H1 (cell line): ENCODE measurements around the gene LAMTOR4. TPM values are rescaled to one million over a fixed set of nuclear protein-coding genes. Genes with fewer than 3 reads are reported as not detected.

ENCODE experiments used
- CTCF ChIA-PET: fragments of 300-600 bp; sonication (Branson Sonifier 250); formaldehyde crosslinking; loops from one replicate; lab custom pipeline; 2021; ENCODE audit not compliant: partially characterized antibody; lab: Charles Lee
- POLR2A ChIA-PET: fragments of 300-600 bp; sonication (Branson Sonifier 250); formaldehyde crosslinking; loops from one replicate; lab custom pipeline; 2021; ENCODE audit warnings: inconsistent platforms; ENCODE audit not compliant: partially characterized antibody; lab: Charles Lee
- DNase-seq, 2 experiments: peaks; one replicate each; pipeline versions ENCODE4 v3.0.0 to v3.0.0-alpha.2; 2010 to 2022; ENCODE audit warnings: low spot score in 2 of 2, low read depth in 1 of 2, mixed read lengths in 1 of 2
- FAIRE-seq: peaks from 2 replicates; lab custom pipeline; 2011; peaks lifted over from hg19 to GRCh38; lab: Jason Lieb, UNC
- H2AFZ ChIP-seq: 2 replicates; pipeline ENCODE4 v1.8.1; 2012; ENCODE audit warnings: low read length, inconsistent platforms
- H2AK5ac ChIP-seq: 2 replicates; pipeline ENCODE4 v1.6.1; 2013; ENCODE audit warnings: low read depth, low read length
- H2BK120ac ChIP-seq: replicated peaks from 2 replicates; pipeline ENCODE3; 2013; ENCODE audit warnings: low read depth, low read length, inconsistent platforms
- H2BK12ac ChIP-seq: 2 replicates; pipeline ENCODE4 v1.6.1; 2013; ENCODE audit warnings: low read depth, low read length
- H2BK15ac ChIP-seq: 2 replicates; pipeline ENCODE4 v1.6.1; 2013; ENCODE audit warnings: low read length
- H2BK20ac ChIP-seq: 2 replicates; pipeline ENCODE4 v1.6.1; 2013; ENCODE audit warnings: low read length
- H2BK5ac ChIP-seq: 2 replicates; pipeline ENCODE4 v1.6.1; 2013; ENCODE audit warnings: low read depth, low read length
- H3K14ac ChIP-seq: 2 replicates; pipeline ENCODE4 v1.6.1; 2013; ENCODE audit warnings: inconsistent platforms; ENCODE audit not compliant: insufficient read length
- H3K18ac ChIP-seq: 2 replicates; pipeline ENCODE4 v1.6.1; 2013; ENCODE audit warnings: low read length; ENCODE audit errors: extremely low read depth
- H3K23ac ChIP-seq: 2 replicates; pipeline ENCODE4 v1.6.1; 2013; ENCODE audit warnings: inconsistent platforms; ENCODE audit not compliant: insufficient read length
- H3K23me2 ChIP-seq: 2 replicates; pipeline ENCODE4 v1.6.1; 2013; ENCODE audit warnings: low read depth, low read length
- H3K27ac ChIP-seq: 2 replicates; pipeline ENCODE4 v1.6.1; 2011; ENCODE audit warnings: low read depth, low read length, inconsistent platforms
- H3K27me3 ChIP-seq, 4 experiments: replicated peaks in 1 of 4; 1 replicate in 1 of 4; 2 replicates in 3 of 4; pipeline versions ENCODE4 v1.6.1 to v1.8.1; 2011 to 2013; ENCODE audit warnings: low read length in 3 of 4, mild to moderate bottlenecking in 3 of 4, inconsistent platforms in 2 of 4, mixed read lengths in 2 of 4, moderate library complexity in 1 of 4; ENCODE audit not compliant: control insufficient read depth in 3 of 4, insufficient read depth in 3 of 4; ENCODE audit errors: extremely low read depth in 1 of 4
- H3K36me3 ChIP-seq, 4 experiments: 2 replicates each; pipeline versions ENCODE4 v1.6.1 to v1.8.1; 2011 to 2013; ENCODE audit warnings: mild to moderate bottlenecking in 4 of 4, low read length in 3 of 4, moderate library complexity in 2 of 4, control low read depth in 1 of 4, inconsistent platforms in 1 of 4; ENCODE audit not compliant: insufficient read depth in 4 of 4, control insufficient read depth in 2 of 4
- H3K4ac ChIP-seq: replicated peaks from 2 replicates; pipeline ENCODE3; 2013; ENCODE audit warnings: low read length, low read depth, mixed read lengths, inconsistent platforms; ENCODE audit not compliant: insufficient read length
- H3K4me1 ChIP-seq, 4 experiments: replicated peaks in 1 of 4; 1 replicate in 1 of 4; 2 replicates in 3 of 4; pipeline versions ENCODE4 v1.6.1 to v1.8.1; 2011 to 2013; ENCODE audit warnings: low read length in 3 of 4, inconsistent platforms in 2 of 4, mixed read lengths in 1 of 4; ENCODE audit not compliant: insufficient read depth in 4 of 4, control insufficient read depth in 3 of 4
- H3K4me2 ChIP-seq, 2 experiments: 2 replicates each; pipeline versions ENCODE4 v1.6.1 to v1.8.1; 2011 to 2013; ENCODE audit warnings: low read depth in 2 of 2, low read length in 2 of 2, control low read depth in 1 of 2, inconsistent platforms in 1 of 2, mild to moderate bottlenecking in 1 of 2; ENCODE audit not compliant: insufficient read depth in 1 of 2
- H3K4me3 ChIP-seq, 4 experiments: fragments of 200-600, 300-600 bp in 1 of 4; sonication (generic), shearing (Covaris generic), sonication (Bioruptor Twin) in 1 of 4; 2 replicates each; pipeline versions ENCODE4 v1.5.1 to v1.8.1; 2011 to 2016; ENCODE audit warnings: low read length in 4 of 4, low read depth in 3 of 4, control low read depth in 2 of 4, inconsistent platforms in 2 of 4, mild to moderate bottlenecking in 2 of 4, mixed read lengths in 1 of 4, moderate library complexity in 1 of 4; ENCODE audit not compliant: insufficient read depth in 2 of 4; ENCODE audit errors: extremely low read depth in 1 of 4
- H3K56ac ChIP-seq: replicated peaks from 2 replicates; pipeline ENCODE3; 2013; ENCODE audit warnings: low read depth, mild to moderate bottlenecking, mixed read lengths, low read length, inconsistent platforms; ENCODE audit not compliant: insufficient read length
- H3K79me1 ChIP-seq: 2 replicates; pipeline ENCODE4 v1.6.1; 2013; ENCODE audit warnings: low read depth, low read length, control low read depth
- H3K79me2 ChIP-seq, 2 experiments: 2 replicates each; pipeline versions ENCODE4 v1.6.1 to v1.8.1; 2012 to 2013; ENCODE audit warnings: low read length in 2 of 2, mild to moderate bottlenecking in 2 of 2, inconsistent platforms in 1 of 2; ENCODE audit not compliant: insufficient read depth in 2 of 2, control insufficient read depth in 1 of 2
- H3K9ac ChIP-seq, 4 experiments: replicated peaks in 1 of 4; 1 replicate in 1 of 4; 2 replicates in 3 of 4; pipeline versions ENCODE4 v1.6.1 to v1.8.1; 2011 to 2013; ENCODE audit warnings: low read depth in 3 of 4, low read length in 3 of 4, control low read depth in 2 of 4, mild to moderate bottlenecking in 2 of 4, moderate library complexity in 2 of 4, inconsistent platforms in 1 of 4; ENCODE audit errors: extremely low read depth in 1 of 4
- H3K9me3 ChIP-seq, 2 experiments: 2 replicates each; pipeline versions ENCODE4 v1.6.1 to v1.8.1; 2012 to 2013; ENCODE audit warnings: mild to moderate bottlenecking in 2 of 2, moderate library complexity in 2 of 2, control low read depth in 1 of 2, inconsistent platforms in 1 of 2, low read depth in 1 of 2, low read length in 1 of 2, mixed read lengths in 1 of 2; ENCODE audit not compliant: insufficient read depth in 2 of 2
- H4K20me1 ChIP-seq, 2 experiments: replicated peaks in 1 of 2; 2 replicates each; pipeline versions ENCODE3 to v1.8.1; 2011 to 2013; ENCODE audit warnings: inconsistent platforms in 2 of 2, low read length in 2 of 2, mild to moderate bottlenecking in 1 of 2; ENCODE audit not compliant: insufficient read depth in 2 of 2, control insufficient read depth in 1 of 2
- H4K5ac ChIP-seq: 2 replicates; pipeline ENCODE4 v1.6.1; 2013; ENCODE audit warnings: low read length, low read depth, mixed read lengths, inconsistent platforms; ENCODE audit not compliant: insufficient read length
- H4K8ac ChIP-seq: 2 replicates; pipeline ENCODE4 v1.8.0; 2013; ENCODE audit warnings: mild to moderate bottlenecking, moderate library complexity, low read length, inconsistent platforms; ENCODE audit not compliant: insufficient read depth; ENCODE audit errors: extremely low read depth
- H4K91ac ChIP-seq: replicated peaks from 2 replicates; pipeline ENCODE3; 2013; ENCODE audit warnings: low read length, mixed read lengths, inconsistent platforms; ENCODE audit not compliant: insufficient read length
- HDAC6 ChIP-seq: IDR thresholded peaks from one replicate; pipeline ENCODE4 v1.7.1; 2012; ENCODE audit warnings: low read depth, mild to moderate bottlenecking, inconsistent platforms, low read length, moderate library complexity
- RAD21 ChIP-seq, 2 experiments: IDR thresholded peaks in 1 of 2; conservative IDR thresholded peaks in 1 of 2; 2 replicates each; pipeline ENCODE4 v1.6.1; 2011; ENCODE audit warnings: low read depth in 2 of 2, low read length in 2 of 2, improper control_type of control experiment in 1 of 2, inconsistent platforms in 1 of 2, mild to moderate bottlenecking in 1 of 2, moderate library complexity in 1 of 2
- SIN3A ChIP-seq, 2 experiments: IDR thresholded peaks in 1 of 2; conservative IDR thresholded peaks in 1 of 2; 2 replicates each; pipeline ENCODE4 v1.6.1; 2011 to 2012; ENCODE audit warnings: low read length in 2 of 2, improper control_type of control experiment in 1 of 2, low read depth in 1 of 2, mild to moderate bottlenecking in 1 of 2
- WGBS, 2 experiments: shearing (Covaris generic) in 1 of 2; methylation state at CpG; one replicate each; pipeline versions ENCODE4 v1.1.6 to v1.1.7; 2013 to 2015; ENCODE audit warnings: low lambda C conversion rate in 2 of 2, mixed read lengths in 2 of 2, inconsistent platforms in 1 of 2, low coverage in 1 of 2, missing lambda C conversion rate in 1 of 2; ENCODE audit not compliant: insufficient replicate concordance in 2 of 2, insufficient coverage in 1 of 2, insufficient read length in 1 of 2; ENCODE audit errors: extremely low coverage in 1 of 2, missing lambda C conversion rate in 1 of 2; 5-methylcytosine and 5-hydroxymethylcytosine counted together
- polyA plus RNA-seq, 7 experiments: library from polyadenylated mRNA; depleted of rRNA in 3 of 7; stranded (reverse) in 5 of 7; unstranded in 2 of 7; fragments of >200 nt in 5 of 7; fragments of 200-250 nt in 2 of 7; gene quantifications; 1 replicate in 5 of 7; 2 replicates in 1 of 7; 4 replicates in 1 of 7; pipeline versions ENCODE4 v1.2.1 to v1.2.3, GENCODE V29; 2011 to 2013; ENCODE audit warnings: missing spikeins in 2 of 7, mixed read lengths in 2 of 7
- total RNA-seq: library from RNA; stranded (reverse); fragmentation: NEBNext Ultra II Directional; extraction: Animal tissue kit (Norgen Biotek cat#: 25700); gene quantifications from 2 replicates; pipeline ENCODE4 v1.2.1, GENCODE V29; 2021
- TF ChIP-seq, protein P1 (sequence below), 3 experiments: IDR thresholded peaks; 1 replicate in 2 of 3; 2 replicates in 1 of 3; pipeline versions ENCODE4 v1.5.1 to v1.6.1; 2011; ENCODE audit warnings: low read length in 3 of 3, mild to moderate bottlenecking in 3 of 3, inconsistent platforms in 2 of 3, low read depth in 1 of 3, moderate library complexity in 1 of 3; ENCODE audit not compliant: insufficient read depth in 1 of 3; ENCODE audit errors: control extremely low read depth in 1 of 3

Gene LAMTOR4
- total and polyA plus RNA-seq, 2 of the 8 experiments (the other 6 are each of a cell fraction or from before 2014, with no cell fraction given): 153 to 622 TPM

- CTCF ChIA-PET: interaction anchor here (1.0 to 7.9 kb wide), 5 partner anchors 11 to 33 kb away, joined by 3 to 83 read pairs (median 3); partner anchors contain the start of gene LAMTOR4
- peak overlapping the region; percentile 75 to 94; a peak in 2 of 4 replicates for H3K4me2 ChIP-seq
- no peak overlapping the region for H3K18ac ChIP-seq
- peaks cover 9 to 26% of the 10 kb centered on the region in 2 experiments for H4K20me1 ChIP-seq
- H3K4me1 ChIP-seq: peaks cover 0 to 15% (median 9%) of the 10 kb centered on the region in 4 experiments; a peak in 5 of 7 replicates
- H4K91ac ChIP-seq: no peak overlapping the region
- H2BK20ac ChIP-seq: no peak overlapping the region
- 81% methylated on average over 7 of the region's 7 CpGs; no CpG with 5 or more reads in 1 of the 2 experiments for WGBS, 2 experiments
- no peak overlapping the region for H3K56ac ChIP-seq
- H3K27ac ChIP-seq: no peak overlapping the region
- H2BK15ac ChIP-seq: no peak overlapping the region
- no peak overlapping the region for H3K9ac ChIP-seq
- H3K9me3 ChIP-seq: no peaks in the 10 kb centered on the region
- H3K14ac ChIP-seq: no peak overlapping the region
- no peak overlapping the region for H2BK5ac ChIP-seq
- no peak overlapping the region for H2AFZ ChIP-seq
- H4K5ac ChIP-seq: peak overlapping the region; percentile 11
- H3K36me3 ChIP-seq: peaks cover 6 to 29% (median 16%) of the 10 kb centered on the region in 4 experiments
- H3K4me3 ChIP-seq: peak overlapping the region; percentile 57 to 88 (median 80); a peak in 5 of 8 replicates
- peak overlapping the region; percentile 84 for H3K4ac ChIP-seq
- peaks cover 6% of the 10 kb centered on the region for H3K23me2 ChIP-seq
- no peaks in the 10 kb centered on the region for H3K79me2 ChIP-seq
- POLR2A ChIA-PET: interaction anchor here (0.8 to 9.9 kb wide), 8 partner anchors 9 to 64 kb away, joined by 3 to 145 read pairs (median 4); partner anchors contain the start of genes AP4M1, GAL3ST4, LAMTOR4 and MBLAC1
- no peak overlapping the region for H2AK5ac ChIP-seq
- H4K8ac ChIP-seq: no peak overlapping the region
- no peak overlapping the region for H2BK12ac ChIP-seq
- no peaks in the 10 kb centered on the region; the same call in 1 of the 2 replicates for H3K79me1 ChIP-seq
- no peak overlapping the region for H2BK120ac ChIP-seq
- no peaks in the 10 kb centered on the region for H3K27me3 ChIP-seq
- no peak for FAIRE-seq
- H3K23ac ChIP-seq: no peak overlapping the region
- no peak for DNase-seq
- TF ChIP-seq SIN3A (conservative IDR thresholded peaks at IDR 0.05 in 1 of 2, IDR thresholded peaks at IDR 0.05 in 1 of 2; ENCODE audit: low read depth in 1 of 2, low read length in 2 of 2) (no peak), HDAC6 (no peak), RAD21 (IDR thresholded peaks at IDR 0.05 in 1 of 2, conservative IDR thresholded peaks at IDR 0.05 in 1 of 2; ENCODE audit: low read depth in 2 of 2, low read length in 2 of 2) (0 out of 4 replicates have a peak, but pooled peaks of 1 of the 2 experiments have one; percentile 1)
- TF ChIP-seq, protein P1, sequence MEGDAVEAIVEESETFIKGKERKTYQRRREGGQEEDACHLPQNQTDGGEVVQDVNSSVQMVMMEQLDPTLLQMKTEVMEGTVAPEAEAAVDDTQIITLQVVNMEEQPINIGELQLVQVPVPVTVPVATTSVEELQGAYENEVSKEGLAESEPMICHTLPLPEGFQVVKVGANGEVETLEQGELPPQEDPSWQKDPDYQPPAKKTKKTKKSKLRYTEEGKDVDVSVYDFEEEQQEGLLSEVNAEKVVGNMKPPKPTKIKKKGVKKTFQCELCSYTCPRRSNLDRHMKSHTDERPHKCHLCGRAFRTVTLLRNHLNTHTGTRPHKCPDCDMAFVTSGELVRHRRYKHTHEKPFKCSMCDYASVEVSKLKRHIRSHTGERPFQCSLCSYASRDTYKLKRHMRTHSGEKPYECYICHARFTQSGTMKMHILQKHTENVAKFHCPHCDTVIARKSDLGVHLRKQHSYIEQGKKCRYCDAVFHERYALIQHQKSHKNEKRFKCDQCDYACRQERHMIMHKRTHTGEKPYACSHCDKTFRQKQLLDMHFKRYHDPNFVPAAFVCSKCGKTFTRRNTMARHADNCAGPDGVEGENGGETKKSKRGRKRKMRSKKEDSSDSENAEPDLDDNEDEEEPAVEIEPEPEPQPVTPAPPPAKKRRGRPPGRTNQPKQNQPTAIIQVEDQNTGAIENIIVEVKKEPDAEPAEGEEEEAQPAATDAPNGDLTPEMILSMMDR (IDR thresholded peaks at IDR 0.05; ENCODE audit: control extremely low read depth in 1 of 3, insufficient read depth in 1 of 3, low read depth in 1 of 3, low read length in 3 of 3): peak in 2 of 3 experiments; percentile 22 to 32; a peak in 2 of 4 replicates
- TF ChIP-seq, all 59 proteins: peak for 2
Measured at GRCh38 chr7:100159099-100159623, 10.4 kb downstream of the LAMTOR4 start.
